ENCODE data around the gene STARD10.

Gene STARD10

GRCh38 chr11:72716290-72716689 lies 77.6 kb downstream of the STARD10 start:
- no peak overlapping the region for H3K4me2 ChIP-seq
- TF ChIP-seq Cebpa-rat (IDR thresholded peaks at IDR 0.05), result no peak
- H3K9me3 ChIP-seq, result no peaks in the 10 kb centered on the region
- H3K36me3 ChIP-seq, result peaks cover 69% of the 10 kb centered on the region
- no peaks in the 10 kb centered on the region for H3K27me3 ChIP-seq
- H3K27ac ChIP-seq, result no peak overlapping the region
- H4K20me1 ChIP-seq, result peaks cover 100% of the 10 kb centered on the region
- H3K4me1 ChIP-seq, result peaks cover 98% of the 10 kb centered on the region
- no peak overlapping the region for H3K4me3 ChIP-seq
- H3K9ac ChIP-seq, result no peak overlapping the region

- Histone ChIP-seq H3K36me3 (peaks cover 87% of the 10 kb centered on the region), H3K9ac (peak overlapping the region; percentile 53; the same call in 1 of the 2 replicates), H3K4me3 (no peak overlapping the region), H3K27me3 (no peaks in the 10 kb centered on the region), H3K4me1 (peaks cover 67% of the 10 kb centered on the region), H3K27ac (0 out of 2 replicates have a peak overlapping the region, but pooled peaks have one; percentile 26), H3K4me2 (peak overlapping the region; percentile 28; the same call in 1 of the 2 replicates), H3K9me3 (no peaks in the 10 kb centered on the region), H4K20me1 (peaks cover 96% of the 10 kb centered on the region)
- no peak for TF ChIP-seq Cebpa-rat (IDR thresholded peaks at IDR 0.05)
Observed at GRCh38 chr11:72712841-72713240, 81.0 kb downstream of the STARD10 start.

GRCh38 chr11:72712168-72712751 lies 81.6 kb downstream of the STARD10 start:
- H4K20me1 ChIP-seq, result peaks cover 96% of the 10 kb centered on the region
- peaks cover 62% of the 10 kb centered on the region for H3K4me1 ChIP-seq
- H3K4me2 ChIP-seq, result peak overlapping the region; percentile 28; the same call in 1 of the 2 replicates
- H3K36me3 ChIP-seq, result peaks cover 87% of the 10 kb centered on the region
- no peaks in the 10 kb centered on the region for H3K9me3 ChIP-seq
- TF ChIP-seq Cebpa-rat (IDR thresholded peaks at IDR 0.05), result no peak
- peak overlapping the region; percentile 53; the same call in 1 of the 2 replicates for H3K9ac ChIP-seq
- no peaks in the 10 kb centered on the region for H3K27me3 ChIP-seq
- H3K4me3 ChIP-seq, result no peak overlapping the region
- 0 out of 2 replicates have a peak overlapping the region, but pooled peaks have one; percentile 26 for H3K27ac ChIP-seq

- H4K20me1 ChIP-seq, result peaks cover 95% of the 10 kb centered on the region
- TF ChIP-seq Cebpa-rat (IDR thresholded peaks at IDR 0.05), result no peak
- H3K4me2 ChIP-seq, result peak overlapping the region; percentile 7; the same call in 1 of the 2 replicates
- no peak overlapping the region for H3K27ac ChIP-seq
- no peaks in the 10 kb centered on the region for H3K27me3 ChIP-seq
- H3K4me1 ChIP-seq, result peaks cover 51% of the 10 kb centered on the region
- peaks cover 88% of the 10 kb centered on the region for H3K36me3 ChIP-seq
- no peak overlapping the region for H3K4me3 ChIP-seq
- H3K9me3 ChIP-seq, result no peaks in the 10 kb centered on the region
- H3K9ac ChIP-seq, result peak overlapping the region; percentile 24; the same call in 1 of the 2 replicates
Observed at GRCh38 chr11:72711141-72711540, 82.7 kb downstream of the STARD10 start.

GRCh38 chr11:72710278-72710677 lies 83.6 kb downstream of the STARD10 start:
- H3K4me1 ChIP-seq, result peaks cover 43% of the 10 kb centered on the region
- H3K27me3 ChIP-seq, result no peaks in the 10 kb centered on the region
- peaks cover 95% of the 10 kb centered on the region for H4K20me1 ChIP-seq
- H3K4me3 ChIP-seq, result no peak overlapping the region
- peaks cover 96% of the 10 kb centered on the region for H3K36me3 ChIP-seq
- no peak for TF ChIP-seq Cebpa-rat (IDR thresholded peaks at IDR 0.05)
- no peak overlapping the region for H3K27ac ChIP-seq
- H3K9ac ChIP-seq, result no peak overlapping the region
- no peak overlapping the region for H3K4me2 ChIP-seq
- H3K9me3 ChIP-seq, result no peaks in the 10 kb centered on the region

- no peak overlapping the region for H3K4me2 ChIP-seq
- TF ChIP-seq Cebpa-rat (IDR thresholded peaks at IDR 0.05), result no peak
- no peak overlapping the region for H3K9ac ChIP-seq
- peaks cover 96% of the 10 kb centered on the region for H3K36me3 ChIP-seq
- H3K27me3 ChIP-seq, result no peaks in the 10 kb centered on the region
- peaks cover 93% of the 10 kb centered on the region for H4K20me1 ChIP-seq
- peaks cover 37% of the 10 kb centered on the region for H3K4me1 ChIP-seq
- H3K27ac ChIP-seq, result no peak overlapping the region
- H3K4me3 ChIP-seq, result no peak overlapping the region
- H3K9me3 ChIP-seq, result no peaks in the 10 kb centered on the region
Observed at GRCh38 chr11:72709478-72710238, 84.2 kb downstream of the STARD10 start.

- Histone ChIP-seq H3K4me1 (peaks cover 11% of the 10 kb centered on the region; the same call in 1 of the 2 replicates), H3K9me3 (no peaks in the 10 kb centered on the region), H3K27ac (no peak overlapping the region), H3K27me3 (no peaks in the 10 kb centered on the region), H3K9ac (no peak overlapping the region), H3K36me3 (peaks cover 100% of the 10 kb centered on the region), H3K4me2 (no peak overlapping the region), H4K20me1 (peaks cover 90% of the 10 kb centered on the region), H3K4me3 (no peak overlapping the region)
- TF ChIP-seq Cebpa-rat (IDR thresholded peaks at IDR 0.05), result no peak
Observed at GRCh38 chr11:72707032-72707431, 86.8 kb downstream of the STARD10 start.

- no peak overlapping the region for H3K4me3 ChIP-seq
- TF ChIP-seq Cebpa-rat (IDR thresholded peaks at IDR 0.05), result no peak
- no peaks in the 10 kb centered on the region for H3K9me3 ChIP-seq
- no peak overlapping the region for H3K27ac ChIP-seq
- no peak overlapping the region for H3K9ac ChIP-seq
- H3K36me3 ChIP-seq, result peaks cover 100% of the 10 kb centered on the region
- H4K20me1 ChIP-seq, result peaks cover 89% of the 10 kb centered on the region
- peaks cover 6% of the 10 kb centered on the region; the same call in 1 of the 2 replicates for H3K4me1 ChIP-seq
- no peaks in the 10 kb centered on the region for H3K27me3 ChIP-seq
- H3K4me2 ChIP-seq, result no peak overlapping the region
Observed at GRCh38 chr11:72706579-72706978, 87.3 kb downstream of the STARD10 start.

GRCh38 chr11:72705442-72706365 lies 88.1 kb downstream of the STARD10 start:
- peaks cover 89% of the 10 kb centered on the region for H4K20me1 ChIP-seq
- TF ChIP-seq Cebpa-rat (IDR thresholded peaks at IDR 0.05), result no peak
- no peaks in the 10 kb centered on the region for H3K4me1 ChIP-seq
- no peaks in the 10 kb centered on the region for H3K9me3 ChIP-seq
- H3K27ac ChIP-seq, result no peak overlapping the region
- no peaks in the 10 kb centered on the region for H3K27me3 ChIP-seq
- H3K4me3 ChIP-seq, result no peak overlapping the region
- no peak overlapping the region for H3K9ac ChIP-seq
- H3K36me3 ChIP-seq, result peaks cover 100% of the 10 kb centered on the region
- H3K4me2 ChIP-seq, result no peak overlapping the region
